Gastroesophageal sphincter (tissue), 4 donors: ENCODE measurements around the gene ROBO1. TPM values are rescaled to one million over a fixed set of nuclear protein-coding genes. Genes with fewer than 3 reads are reported as not detected.
A peak's percentile ranks its signal among the peaks of the same experiment; 100 is the strongest.
"Not testable (repeated sequence)": the region's sequence is repeated elsewhere in the genome, so short reads cannot be mapped to it uniquely, and the experiment has no call there.

ENCODE experiments used
- ATAC-seq: fragments of 150-250 bp; one replicate; pipeline ENCODE4 v1.9.1; 2016; ENCODE audit warnings: mild to moderate bottlenecking, moderate library complexity
- H3K27ac ChIP-seq, 4 donors: fragments of 200-600 bp; sonication (generic) in 3 of 4; 1 replicate in 3 of 4; 2 replicates in 1 of 4; pipeline ENCODE4 v1.5.1; 2016 to 2019
- H3K27me3 ChIP-seq: fragments of 200-600 bp; sonication (generic); one replicate; pipeline ENCODE4 v1.5.1; 2019
- H3K36me3 ChIP-seq, 2 donors: fragments of 200-600 bp; sonication (generic); one replicate each; pipeline ENCODE4 v1.5.1; 2019; ENCODE audit warnings: control low read depth in 1 of 2
- H3K4me1 ChIP-seq, 3 donors: fragments of 200-600 bp; sonication (generic); 1 replicate in 2 of 3; 2 replicates in 1 of 3; pipeline ENCODE4 v1.5.1; 2016 to 2019; ENCODE audit warnings: control low read depth in 2 of 3
- H3K4me3 ChIP-seq, 2 donors: fragments of 200-600 bp; sonication (generic); one replicate each; pipeline ENCODE4 v1.5.1; 2019; ENCODE audit warnings: mild to moderate bottlenecking in 1 of 2, moderate library complexity in 1 of 2
- H3K9me3 ChIP-seq, 3 donors: fragments of 200-600 bp; sonication (generic); one replicate each; pipeline ENCODE4 v1.5.1; 2017 to 2019; ENCODE audit warnings: control low read depth in 2 of 3
- EP300 ChIP-seq: sonication (generic); formaldehyde crosslinking; IDR thresholded peaks from one replicate; pipeline ENCODE4 v1.6.1; 2017; ENCODE audit warnings: antibody characterized with exemption, mild to moderate bottlenecking
- POLR2A ChIP-seq, 2 donors: fragments of 450-650 bp; IDR thresholded peaks; one replicate each; pipeline ENCODE4 v1.6.1; 2017; ENCODE audit warnings: antibody characterized with exemption in 2 of 2, mild to moderate bottlenecking in 2 of 2, moderate library complexity in 1 of 2
- POLR2AphosphoS5 ChIP-seq: sonication (generic); formaldehyde crosslinking; IDR thresholded peaks from one replicate; pipeline ENCODE4 v1.6.1; 2017; ENCODE audit warnings: antibody characterized with exemption
- WGBS, 2 donors: methylation state at CpG; one replicate each; pipeline ENCODE4 v1.1.5; 2018; ENCODE audit warnings: low coverage in 1 of 2; 5-methylcytosine and 5-hydroxymethylcytosine counted together
- total RNA-seq, 4 donors: library from RNA; depleted of rRNA; stranded (reverse); fragments of >200 nt; gene quantifications; one replicate each; pipeline ENCODE4 v1.1.0, GENCODE V29; 2016
- TF ChIP-seq, protein P1 (sequence below), 4 experiments: fragments of 200-600 bp in 2 of 4; fragments of 450-650 bp in 2 of 4; sonication (generic) in 1 of 4; IDR thresholded peaks; one replicate each; pipeline ENCODE4 v1.5.1; 2017 to 2019; ENCODE audit warnings: antibody characterized with exemption in 4 of 4, mild to moderate bottlenecking in 2 of 4, moderate library complexity in 2 of 4

ROBO1 gene
- total RNA-seq, 4 donors from 2014 or later: 9.7 to 15.3 (median 12.9) TPM

DNA sequence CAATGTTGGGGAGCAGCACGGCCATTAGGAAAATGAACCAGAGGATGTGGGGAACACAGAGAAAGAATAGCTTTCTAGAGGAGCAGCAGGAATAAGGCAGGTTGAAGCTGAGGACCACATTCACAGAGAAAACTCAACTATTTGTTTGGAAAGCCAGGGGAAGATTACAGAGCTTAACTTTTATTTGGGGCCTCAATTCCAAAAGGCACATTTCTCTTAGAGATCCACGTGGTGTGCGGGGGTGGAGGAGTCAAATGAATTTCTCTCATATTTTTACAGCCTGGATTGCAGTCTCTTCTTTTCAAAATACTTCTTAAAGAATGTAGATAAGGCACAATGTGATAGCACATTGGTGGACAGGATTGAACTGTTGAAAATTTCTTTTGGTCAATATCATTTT, 253.7 kb downstream of the ROBO1 start:
- no peak for ATAC-seq
- H3K4me1 ChIP-seq: no peaks in the 10 kb centered on the region
- no peaks in the 10 kb centered on the region for H3K9me3 ChIP-seq
- H3K4me3 ChIP-seq: no peak overlapping the region
- peaks cover 6% of the 10 kb centered on the region for H3K27me3 ChIP-seq
- H3K36me3 ChIP-seq: no peaks in the 10 kb centered on the region
- no peak overlapping the region for H3K27ac ChIP-seq
- 76 to 88% methylated on average over 3 of the region's 3 CpGs for WGBS, 2 donors
- TF ChIP-seq, protein P1, sequence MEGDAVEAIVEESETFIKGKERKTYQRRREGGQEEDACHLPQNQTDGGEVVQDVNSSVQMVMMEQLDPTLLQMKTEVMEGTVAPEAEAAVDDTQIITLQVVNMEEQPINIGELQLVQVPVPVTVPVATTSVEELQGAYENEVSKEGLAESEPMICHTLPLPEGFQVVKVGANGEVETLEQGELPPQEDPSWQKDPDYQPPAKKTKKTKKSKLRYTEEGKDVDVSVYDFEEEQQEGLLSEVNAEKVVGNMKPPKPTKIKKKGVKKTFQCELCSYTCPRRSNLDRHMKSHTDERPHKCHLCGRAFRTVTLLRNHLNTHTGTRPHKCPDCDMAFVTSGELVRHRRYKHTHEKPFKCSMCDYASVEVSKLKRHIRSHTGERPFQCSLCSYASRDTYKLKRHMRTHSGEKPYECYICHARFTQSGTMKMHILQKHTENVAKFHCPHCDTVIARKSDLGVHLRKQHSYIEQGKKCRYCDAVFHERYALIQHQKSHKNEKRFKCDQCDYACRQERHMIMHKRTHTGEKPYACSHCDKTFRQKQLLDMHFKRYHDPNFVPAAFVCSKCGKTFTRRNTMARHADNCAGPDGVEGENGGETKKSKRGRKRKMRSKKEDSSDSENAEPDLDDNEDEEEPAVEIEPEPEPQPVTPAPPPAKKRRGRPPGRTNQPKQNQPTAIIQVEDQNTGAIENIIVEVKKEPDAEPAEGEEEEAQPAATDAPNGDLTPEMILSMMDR (IDR thresholded peaks at IDR 0.05): no peak
- TF ChIP-seq POLR2AphosphoS5 (no peak), POLR2A (IDR thresholded peaks at IDR 0.05) (no peak), EP300 (no peak)

DNA sequence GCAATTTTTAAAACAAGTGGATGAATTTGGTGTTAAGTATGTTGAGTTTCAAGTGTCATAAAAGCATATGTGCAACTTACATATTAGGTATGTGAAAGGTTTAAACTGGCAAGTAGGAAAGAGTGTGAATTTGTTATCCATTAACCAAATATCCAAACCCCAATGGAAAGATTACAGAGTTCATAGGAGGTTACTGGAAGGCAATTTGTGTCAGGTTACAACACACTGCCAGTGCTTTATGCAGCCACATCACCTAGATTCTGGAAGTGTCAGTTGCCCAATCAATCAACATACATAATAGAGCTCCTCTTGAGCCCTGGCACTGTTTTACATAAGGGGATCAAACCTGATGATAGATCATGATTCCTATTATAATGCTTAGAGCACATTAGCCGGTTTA, 261.0 kb downstream of the ROBO1 start:
- Histone ChIP-seq H3K27me3 (no peaks in the 10 kb centered on the region), H3K27ac (no peak overlapping the region), H3K4me3 (no peak overlapping the region), H3K9me3 (no peaks in the 10 kb centered on the region), H3K36me3 (no peaks in the 10 kb centered on the region), H3K4me1 (no peaks in the 10 kb centered on the region)
- no peak for ATAC-seq
- TF ChIP-seq EP300 (no peak), POLR2A (IDR thresholded peaks at IDR 0.05) (no peak), POLR2AphosphoS5 (no peak)
- TF ChIP-seq, protein P1 (IDR thresholded peaks at IDR 0.05): no peak
- WGBS, 2 donors: 80 to 100% methylated on average over 1 of the region's 1 CpG

DNA sequence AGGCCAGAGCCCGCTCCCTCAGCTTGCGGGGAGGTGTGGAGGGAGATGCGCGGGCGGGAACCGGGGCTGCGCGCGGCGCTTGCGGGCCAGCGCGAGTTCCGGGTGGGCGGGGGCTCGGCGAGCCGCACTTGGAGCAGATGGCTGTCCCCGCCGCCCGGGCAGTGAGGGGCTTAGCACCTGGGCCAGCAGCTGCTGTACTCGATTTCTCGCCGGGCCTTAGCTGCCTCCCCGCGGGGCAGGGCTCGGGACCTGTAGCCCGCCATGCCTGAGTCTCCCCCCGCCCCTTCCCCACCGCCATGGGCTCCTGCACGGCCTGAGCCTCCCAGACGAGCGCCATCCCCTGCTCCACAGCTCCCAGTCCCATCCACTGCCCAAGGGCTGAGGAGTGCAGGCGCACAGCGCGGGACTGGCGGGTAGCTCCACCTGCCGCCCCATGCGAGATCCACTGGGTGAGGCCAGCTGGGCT, 265.5 kb downstream of the ROBO1 start:
- H3K4me1 ChIP-seq, H3K27me3 ChIP-seq, ATAC-seq, H3K9me3 ChIP-seq, H3K27ac ChIP-seq, H3K4me3 ChIP-seq, H3K36me3 ChIP-seq: not testable (repeated sequence)
- WGBS, 2 donors: no CpG with 5 or more reads among the region's 39 CpGs

DNA sequence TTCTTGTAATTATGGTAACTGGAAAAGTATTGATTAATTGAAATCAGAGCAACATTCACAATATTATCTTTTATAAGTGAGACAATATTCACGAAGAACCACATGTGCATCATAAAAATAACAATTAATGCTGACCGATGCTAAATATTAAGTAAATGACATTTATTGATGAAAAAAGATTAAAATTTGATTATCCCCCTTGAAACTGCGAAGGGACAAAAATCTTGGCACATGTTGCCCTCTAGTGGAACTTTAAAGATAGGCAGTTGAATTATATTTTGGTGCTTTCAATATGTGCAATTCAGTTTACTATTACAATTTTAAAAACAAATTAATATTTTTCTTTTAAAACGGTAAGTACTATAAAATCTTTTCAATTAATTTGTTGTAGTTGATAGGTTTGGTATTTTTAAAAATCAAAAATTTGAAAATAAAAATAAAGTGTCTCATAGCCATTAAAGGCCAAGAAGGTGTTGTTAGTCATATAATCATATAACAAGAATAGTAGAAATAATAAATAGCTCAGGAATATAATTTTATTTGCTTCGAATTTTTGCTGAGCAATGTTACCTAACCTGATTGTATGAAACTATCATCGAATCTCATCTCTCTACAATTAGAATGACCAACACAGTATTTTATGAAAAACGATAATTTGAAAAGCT, 270.2 kb downstream of the ROBO1 start:
- ATAC-seq: no peak
- no peaks in the 10 kb centered on the region for H3K27me3 ChIP-seq
- TF ChIP-seq POLR2AphosphoS5: no peak
- no peak for TF ChIP-seq POLR2A (IDR thresholded peaks at IDR 0.05)
- no peak for TF ChIP-seq EP300
- TF ChIP-seq, protein P1 (IDR thresholded peaks at IDR 0.05): peak; percentile 30 to 59 (median 32)
- WGBS, 2 donors: 25 to 30% methylated on average over 7 of the region's 7 CpGs
- no peaks in the 10 kb centered on the region for H3K9me3 ChIP-seq
- no peaks in the 10 kb centered on the region for H3K36me3 ChIP-seq
- H3K27ac ChIP-seq: no peak overlapping the region
- no peaks in the 10 kb centered on the region for H3K4me1 ChIP-seq
- no peak overlapping the region for H3K4me3 ChIP-seq

DNA sequence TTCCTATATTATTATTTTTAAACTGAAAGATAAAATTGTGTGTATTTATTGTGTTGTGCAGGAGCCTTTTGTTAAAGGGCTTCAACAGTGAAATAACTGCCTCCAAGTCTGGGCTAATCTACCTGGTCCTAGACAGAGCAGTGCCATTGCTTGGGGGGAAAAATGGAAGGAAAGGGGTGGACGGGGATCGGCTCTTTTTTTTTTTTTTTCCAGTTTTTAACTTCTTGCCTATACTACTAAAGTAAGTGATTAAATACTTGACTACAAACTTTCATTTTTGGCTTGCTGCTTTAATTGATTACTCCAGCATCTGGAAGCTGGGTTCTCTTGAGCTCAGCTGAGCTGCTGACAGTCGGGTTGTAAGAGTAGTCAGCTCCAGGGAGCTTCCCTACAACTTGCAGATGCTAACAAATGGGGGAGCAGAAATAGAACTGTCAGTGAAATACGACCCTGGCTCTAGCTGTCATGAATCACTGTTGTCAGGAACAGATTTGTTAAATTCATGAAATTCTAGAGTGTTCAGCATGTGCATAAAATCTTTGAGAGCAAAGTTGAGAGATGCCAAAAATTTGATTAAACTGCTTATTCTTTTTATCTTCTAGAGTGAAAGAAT, 276.7 kb downstream of the ROBO1 start:
- Histone ChIP-seq H3K4me1 (peaks cover 0 to 9% (median 0%) of the 10 kb centered on the region in 3 donors), H3K27me3 (no peaks in the 10 kb centered on the region), H3K4me3 (no peak overlapping the region), H3K9me3 (no peaks in the 10 kb centered on the region), H3K36me3 (no peaks in the 10 kb centered on the region), H3K27ac (no peak overlapping the region)
- no peak for ATAC-seq
- WGBS, 2 donors: 30 to 33% methylated on average over 3 to 4 of the region's 4 CpGs
- TF ChIP-seq EP300 (no peak), POLR2A (IDR thresholded peaks at IDR 0.05) (no peak), POLR2AphosphoS5 (no peak)
- TF ChIP-seq, protein P1 (IDR thresholded peaks at IDR 0.05): no peak
